ENCODE measurements around the gene C1orf52.

C1orf52 gene

DNA sequence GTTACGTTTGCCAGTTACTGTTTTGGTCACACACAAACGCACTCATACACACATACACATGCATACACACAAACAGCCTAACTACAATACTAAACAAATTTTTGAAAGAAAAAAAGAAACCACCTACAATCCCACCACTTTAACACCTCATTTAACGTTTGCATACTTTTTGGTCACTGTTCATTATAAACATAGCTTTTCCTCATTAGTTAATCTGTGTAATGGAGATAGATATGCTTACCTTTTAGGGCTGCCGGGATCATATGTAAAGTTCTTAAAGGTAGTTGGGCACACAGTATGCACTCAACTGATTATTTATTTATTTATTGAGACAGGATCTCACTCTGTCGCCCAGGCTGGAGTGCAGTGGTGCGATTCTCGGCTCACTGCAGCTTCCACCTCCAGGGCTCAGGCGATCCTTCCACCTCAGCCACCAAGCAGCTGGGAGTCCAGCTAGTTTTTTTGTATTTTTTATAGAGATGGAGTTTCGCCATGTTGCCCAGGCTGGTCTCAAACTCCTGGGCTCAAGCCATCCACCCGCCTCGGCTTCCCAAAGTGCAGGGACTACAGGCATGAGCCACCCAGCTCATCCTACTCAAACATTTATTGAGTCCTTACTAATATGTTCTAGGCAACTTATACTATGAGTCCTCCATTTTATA, 17.6 kb upstream of the C1orf52 start:
- Histone ChIP-seq H3K9ac (ENCODE audit: low read length in 2 of 2) (peak overlapping the region; percentile 78 to 95), H3K27me3 (ENCODE audit: control insufficient read depth in 1 of 2, insufficient read depth in 2 of 2, low read length in 2 of 2) (no peaks in the 10 kb centered on the region), H3K36me3 (ENCODE audit: control insufficient read depth in 2 of 2, insufficient read depth in 2 of 2, low read length in 2 of 2) (no peaks in the 10 kb centered on the region), H3K4me3 (ENCODE audit: low read length in 2 of 2) (peak overlapping the region; percentile 61 to 97), H3K9me3 (ENCODE audit: control insufficient read depth in 2 of 2, low read length in 2 of 2) (no peaks in the 10 kb centered on the region), H3K4me1 (ENCODE audit: control insufficient read depth, insufficient read depth, low read length) (peaks cover 16% of the 10 kb centered on the region), H3K27ac (ENCODE audit: low read length) (peak overlapping the region; percentile 84)

DNA sequence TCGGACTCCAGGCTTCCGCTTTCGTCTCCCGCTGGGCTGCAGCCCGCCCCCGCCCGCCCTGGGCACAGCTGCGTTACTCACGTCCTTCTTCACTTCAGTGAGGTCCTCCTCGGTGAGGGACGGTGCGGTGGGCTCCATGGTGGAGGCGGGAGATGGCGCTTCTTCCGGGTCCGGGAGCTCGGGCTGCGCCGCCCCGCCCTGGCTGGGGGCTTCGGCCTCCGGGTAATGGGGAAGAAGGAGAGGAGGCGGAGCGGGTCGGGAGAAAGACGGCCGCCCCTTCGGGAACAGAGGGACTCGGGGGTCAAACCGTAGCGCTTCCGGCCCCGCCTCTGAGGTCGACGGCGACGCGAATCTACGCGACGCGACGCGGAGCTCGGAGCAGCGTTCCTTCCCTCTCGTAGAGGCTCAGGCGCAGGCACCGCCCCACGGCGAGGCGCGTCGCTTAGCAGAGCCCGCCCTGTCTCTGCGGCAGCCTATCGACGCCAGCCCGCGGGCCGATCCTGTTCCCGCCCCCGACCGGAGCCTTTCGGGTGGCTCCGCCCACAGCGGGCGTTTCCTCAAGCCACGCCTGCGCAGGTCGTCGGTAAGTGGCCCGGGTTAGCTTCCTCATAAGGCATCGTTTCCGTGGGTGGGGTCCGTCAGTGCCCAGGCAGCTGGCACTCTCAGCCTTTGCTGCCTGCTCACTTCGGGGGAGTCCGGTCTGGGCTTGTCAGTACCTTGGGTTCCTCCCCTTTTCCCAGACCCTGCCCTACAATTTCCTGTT, 16.9 kb upstream of the C1orf52 start, which contains the start of gene BCL10:
BCL10 (minus strand) TSS at position 418 of the 763 bp plus-strand sequence; CDS start at position 138, 280 bp downstream.
- Histone ChIP-seq H3K4me1 (ENCODE audit: control insufficient read depth, insufficient read depth, low read length) (peaks cover 16% of the 10 kb centered on the region), H3K9ac (ENCODE audit: low read length in 2 of 2) (peak within 1 kb of the TSS; percentile 95 to 97), H3K4me3 (ENCODE audit: low read length in 2 of 2) (peak within 1 kb of the TSS; percentile 97 to 100), H3K27ac (ENCODE audit: low read length) (peak within 1 kb of the TSS; percentile 84), H3K36me3 (ENCODE audit: control insufficient read depth in 2 of 2, insufficient read depth in 2 of 2, low read length in 2 of 2) (peaks cover 0 to 1% of the 10 kb centered on the region in 2 donors), H3K27me3 (ENCODE audit: control insufficient read depth in 1 of 2, insufficient read depth in 2 of 2, low read length in 2 of 2) (no peaks in the 10 kb centered on the region), H3K9me3 (ENCODE audit: control insufficient read depth in 2 of 2, low read length in 2 of 2) (no peaks in the 10 kb centered on the region)

DNA sequence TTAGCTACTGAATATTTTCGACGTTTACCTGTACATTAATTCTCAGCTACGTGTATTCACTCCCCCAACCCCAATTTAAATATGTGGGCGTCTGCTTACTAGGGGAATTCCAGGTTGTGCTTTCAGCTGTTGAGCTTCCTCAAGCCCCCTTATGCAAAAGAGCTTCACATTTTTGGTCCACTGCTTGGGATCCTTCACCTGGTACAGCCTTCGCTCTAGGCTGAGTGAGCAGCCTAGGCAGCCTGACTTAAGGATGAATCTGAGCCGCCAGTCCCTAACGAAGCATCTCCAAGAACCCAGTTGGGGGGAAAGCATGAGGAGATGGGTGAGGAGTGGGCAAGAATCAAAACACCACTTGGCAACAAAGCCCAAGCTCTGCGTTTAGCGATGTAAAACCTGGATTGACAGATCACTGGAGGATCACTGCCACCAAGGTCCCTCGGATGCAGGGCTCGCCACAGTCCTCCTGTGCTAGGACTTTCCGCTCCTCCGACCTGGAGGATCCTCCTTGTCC, 16.3 kb upstream of the C1orf52 start:
- Histone ChIP-seq H3K9ac (ENCODE audit: low read length in 2 of 2) (peak overlapping the region; percentile 95 to 97), H3K27me3 (ENCODE audit: control insufficient read depth in 1 of 2, insufficient read depth in 2 of 2, low read length in 2 of 2) (no peaks in the 10 kb centered on the region), H3K4me3 (ENCODE audit: low read length in 2 of 2) (peak overlapping the region; percentile 97 to 100), H3K36me3 (ENCODE audit: control insufficient read depth in 2 of 2, insufficient read depth in 2 of 2, low read length in 2 of 2) (peaks cover 2 to 4% of the 10 kb centered on the region in 2 donors), H3K4me1 (ENCODE audit: control insufficient read depth, insufficient read depth, low read length) (peaks cover 16% of the 10 kb centered on the region), H3K9me3 (ENCODE audit: control insufficient read depth in 2 of 2, low read length in 2 of 2) (no peaks in the 10 kb centered on the region), H3K27ac (ENCODE audit: low read length) (peak overlapping the region; percentile 84)

DNA sequence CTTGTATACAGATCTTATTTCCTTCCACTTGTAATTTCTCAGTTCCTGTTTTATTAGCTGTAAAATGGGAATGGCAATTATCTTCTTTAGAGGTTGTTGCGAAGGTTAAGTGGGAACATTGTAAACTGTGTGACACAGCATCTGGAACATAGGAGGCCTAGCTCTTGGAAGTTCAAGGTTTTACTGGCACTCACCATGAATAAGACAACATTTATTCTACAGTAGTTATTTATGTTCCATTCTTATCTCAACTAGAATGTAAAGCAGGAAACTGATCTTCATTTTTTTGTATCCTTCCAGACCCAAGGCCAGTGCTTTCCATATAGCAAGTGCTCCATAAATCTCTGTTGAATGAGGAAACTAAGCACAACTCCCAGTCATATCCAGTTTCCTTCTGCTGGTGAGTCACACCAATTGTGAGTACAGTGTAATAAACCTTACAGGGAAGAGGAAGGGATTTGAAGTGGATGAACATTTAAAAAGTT, 15.5 kb upstream of the C1orf52 start:
- Histone ChIP-seq H3K36me3 (ENCODE audit: control insufficient read depth in 2 of 2, insufficient read depth in 2 of 2, low read length in 2 of 2) (peaks cover 5 to 6% of the 10 kb centered on the region in 2 donors), H3K4me3 (ENCODE audit: low read length in 2 of 2) (peak overlapping the region; percentile 97 to 100), H3K9ac (ENCODE audit: low read length in 2 of 2) (peak overlapping the region in 1 of 2 donors; percentile 95), H3K27me3 (ENCODE audit: control insufficient read depth in 1 of 2, insufficient read depth in 2 of 2, low read length in 2 of 2) (no peaks in the 10 kb centered on the region), H3K27ac (ENCODE audit: low read length) (no peak overlapping the region), H3K9me3 (ENCODE audit: control insufficient read depth in 2 of 2, low read length in 2 of 2) (no peaks in the 10 kb centered on the region), H3K4me1 (ENCODE audit: control insufficient read depth, insufficient read depth, low read length) (peaks cover 16% of the 10 kb centered on the region)

DNA sequence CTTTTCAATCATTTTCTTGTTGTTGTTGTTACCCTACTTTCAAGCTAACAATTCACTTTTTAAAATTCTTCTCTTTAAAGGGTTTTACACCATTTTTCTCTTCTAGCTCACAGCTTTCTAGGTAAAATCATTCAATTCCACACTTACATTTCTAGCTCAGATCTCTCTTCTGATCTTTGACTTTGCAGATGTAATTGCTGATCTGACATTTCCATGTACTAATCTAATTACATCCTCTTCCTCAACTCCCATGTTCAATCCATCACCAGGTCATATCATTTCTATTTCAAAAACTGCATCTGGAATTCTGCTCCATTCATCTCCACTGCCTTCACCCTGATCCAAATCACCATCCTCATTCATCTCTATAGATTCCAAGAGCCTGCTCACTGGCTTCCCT, 13.9 kb upstream of the C1orf52 start:
- Histone ChIP-seq H3K36me3 (ENCODE audit: control insufficient read depth in 2 of 2, insufficient read depth in 2 of 2, low read length in 2 of 2) (peaks cover 15 to 19% of the 10 kb centered on the region in 2 donors), H3K27ac (ENCODE audit: low read length) (no peak overlapping the region), H3K9me3 (ENCODE audit: control insufficient read depth in 2 of 2, low read length in 2 of 2) (no peaks in the 10 kb centered on the region), H3K4me3 (ENCODE audit: low read length in 2 of 2) (no peak overlapping the region), H3K4me1 (ENCODE audit: control insufficient read depth, insufficient read depth, low read length) (peaks cover 11% of the 10 kb centered on the region), H3K9ac (ENCODE audit: low read length in 2 of 2) (no peak overlapping the region), H3K27me3 (ENCODE audit: control insufficient read depth in 1 of 2, insufficient read depth in 2 of 2, low read length in 2 of 2) (no peaks in the 10 kb centered on the region)

DNA sequence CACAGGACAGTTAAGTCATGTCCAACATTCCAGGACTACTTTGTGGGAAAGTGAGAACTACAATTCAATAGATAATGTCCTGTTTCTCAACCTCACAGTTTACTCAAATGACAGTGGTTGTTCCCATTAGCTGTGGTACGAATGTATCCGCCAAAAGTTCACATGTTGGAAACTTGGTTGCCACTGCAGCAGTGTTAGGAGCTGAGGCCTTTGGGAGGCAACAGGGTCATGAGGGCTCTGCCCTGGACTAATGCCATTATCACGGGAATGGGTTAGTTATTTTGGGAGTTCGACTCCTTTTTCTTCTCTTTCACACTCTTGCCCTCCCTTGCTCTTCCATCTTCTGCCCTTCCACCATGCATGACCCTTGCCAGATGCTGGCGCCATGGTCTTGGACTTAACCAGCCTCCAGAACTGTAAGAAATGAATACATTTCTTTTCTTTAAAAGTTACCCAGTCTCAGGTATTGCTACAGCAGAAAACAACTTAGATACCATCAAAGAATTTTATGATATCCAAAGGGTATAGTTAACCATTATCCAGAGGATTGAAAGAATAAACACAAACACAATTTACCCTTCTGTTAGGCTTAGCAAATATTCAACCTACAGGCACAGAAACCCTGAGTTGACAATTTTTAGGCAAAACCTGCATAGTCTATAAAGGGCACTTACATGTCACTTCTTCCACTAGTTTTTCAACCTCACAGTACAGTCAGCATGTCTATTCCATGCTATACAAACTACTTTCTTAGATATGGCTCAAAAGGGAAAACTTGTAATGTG, 9.5 kb upstream of the C1orf52 start:
- H3K4me1 ChIP-seq (ENCODE audit: control insufficient read depth, insufficient read depth, low read length): no peaks in the 10 kb centered on the region
- H3K9me3 ChIP-seq (ENCODE audit: control insufficient read depth in 2 of 2, low read length in 2 of 2): no peaks in the 10 kb centered on the region
- H3K27ac ChIP-seq (ENCODE audit: low read length): no peak overlapping the region
- no peak overlapping the region for H3K9ac ChIP-seq (ENCODE audit: low read length in 2 of 2)
- H3K27me3 ChIP-seq (ENCODE audit: control insufficient read depth in 1 of 2, insufficient read depth in 2 of 2, low read length in 2 of 2): no peaks in the 10 kb centered on the region
- H3K36me3 ChIP-seq (ENCODE audit: control insufficient read depth in 2 of 2, insufficient read depth in 2 of 2, low read length in 2 of 2): peaks cover 19 to 24% of the 10 kb centered on the region in 2 donors
- H3K4me3 ChIP-seq (ENCODE audit: low read length in 2 of 2): no peak overlapping the region

DNA sequence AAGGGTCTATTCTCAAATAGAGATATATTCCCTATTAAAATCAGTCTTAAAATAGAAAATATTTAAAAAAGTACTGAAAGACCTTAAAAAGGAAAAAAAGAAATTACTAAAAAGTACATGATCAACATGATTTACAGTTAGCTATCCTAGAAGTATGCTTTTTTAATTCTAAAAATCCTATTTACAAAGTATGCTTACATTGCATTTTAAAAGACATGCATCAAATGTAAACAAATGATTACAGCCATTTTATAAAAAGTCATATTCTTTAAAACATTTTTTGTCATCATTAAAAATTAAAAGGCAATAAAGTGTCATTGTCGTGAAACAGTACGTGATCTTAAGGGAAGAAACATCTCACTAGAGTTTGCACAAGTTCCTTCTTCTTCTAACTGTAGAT, 7.9 kb upstream of the C1orf52 start:
- no peak overlapping the region for H3K9ac ChIP-seq (ENCODE audit: low read length in 2 of 2)
- no peaks in the 10 kb centered on the region for H3K27me3 ChIP-seq (ENCODE audit: control insufficient read depth in 1 of 2, insufficient read depth in 2 of 2, low read length in 2 of 2)
- H3K27ac ChIP-seq (ENCODE audit: low read length): no peak overlapping the region
- peaks cover 19 to 24% of the 10 kb centered on the region in 2 donors for H3K36me3 ChIP-seq (ENCODE audit: control insufficient read depth in 2 of 2, insufficient read depth in 2 of 2, low read length in 2 of 2)
- no peak overlapping the region for H3K4me3 ChIP-seq (ENCODE audit: low read length in 2 of 2)
- no peaks in the 10 kb centered on the region for H3K4me1 ChIP-seq (ENCODE audit: control insufficient read depth, insufficient read depth, low read length)
- no peaks in the 10 kb centered on the region for H3K9me3 ChIP-seq (ENCODE audit: control insufficient read depth in 2 of 2, low read length in 2 of 2)

DNA sequence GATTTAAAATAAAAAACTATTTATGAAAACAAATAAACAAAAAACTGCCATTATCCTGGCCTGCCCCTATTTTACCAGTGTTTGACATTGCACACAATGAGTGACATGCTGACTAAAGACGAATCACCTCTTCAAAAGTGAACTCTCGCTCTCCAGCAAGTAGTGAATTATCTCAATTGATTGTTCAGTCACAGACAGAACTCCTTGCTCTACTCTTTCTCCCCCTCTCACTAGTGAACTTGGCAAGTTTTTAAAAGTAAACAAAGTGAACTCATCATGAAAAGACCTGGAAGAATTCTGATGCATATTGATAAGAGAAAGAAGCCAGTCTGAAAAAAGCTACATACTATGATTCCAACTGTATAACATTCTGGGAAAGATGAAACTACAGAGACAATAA, 4.7 kb upstream of the C1orf52 start:
- no peak overlapping the region for H3K4me3 ChIP-seq (ENCODE audit: low read length in 2 of 2)
- peaks cover 4% of the 10 kb centered on the region for H3K4me1 ChIP-seq (ENCODE audit: control insufficient read depth, insufficient read depth, low read length)
- H3K9ac ChIP-seq (ENCODE audit: low read length in 2 of 2): no peak overlapping the region
- H3K27me3 ChIP-seq (ENCODE audit: control insufficient read depth in 1 of 2, insufficient read depth in 2 of 2, low read length in 2 of 2): no peaks in the 10 kb centered on the region
- H3K36me3 ChIP-seq (ENCODE audit: control insufficient read depth in 2 of 2, insufficient read depth in 2 of 2, low read length in 2 of 2): peaks cover 9 to 10% of the 10 kb centered on the region in 2 donors
- no peak overlapping the region for H3K27ac ChIP-seq (ENCODE audit: low read length)
- no peaks in the 10 kb centered on the region for H3K9me3 ChIP-seq (ENCODE audit: control insufficient read depth in 2 of 2, low read length in 2 of 2)

DNA sequence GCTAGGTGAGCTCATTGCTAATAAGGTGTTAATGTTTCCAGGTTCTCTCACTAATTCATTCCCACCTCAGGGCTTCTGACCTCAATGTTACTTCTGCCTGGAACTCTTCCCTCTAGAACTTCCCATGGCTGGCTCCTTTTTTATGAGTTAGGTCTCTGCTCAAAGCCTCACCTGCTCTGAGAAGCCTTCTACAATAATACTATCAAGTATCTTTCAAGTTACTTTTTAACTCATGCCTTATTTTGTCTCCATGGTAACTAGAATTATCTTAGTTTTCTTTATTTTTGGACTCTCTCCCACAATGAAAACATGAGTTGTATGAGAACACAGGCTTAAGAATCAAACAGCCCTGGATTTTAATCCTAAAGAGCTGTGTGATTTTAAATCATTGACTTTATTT, 3.5 kb upstream of the C1orf52 start:
- H3K9ac ChIP-seq (ENCODE audit: low read length in 2 of 2): no peak overlapping the region
- H3K27ac ChIP-seq (ENCODE audit: low read length): no peak overlapping the region
- H3K9me3 ChIP-seq (ENCODE audit: control insufficient read depth in 2 of 2, low read length in 2 of 2): no peaks in the 10 kb centered on the region
- peaks cover 4 to 5% of the 10 kb centered on the region in 2 donors for H3K36me3 ChIP-seq (ENCODE audit: control insufficient read depth in 2 of 2, insufficient read depth in 2 of 2, low read length in 2 of 2)
- no peak overlapping the region for H3K4me3 ChIP-seq (ENCODE audit: low read length in 2 of 2)
- H3K27me3 ChIP-seq (ENCODE audit: control insufficient read depth in 1 of 2, insufficient read depth in 2 of 2, low read length in 2 of 2): no peaks in the 10 kb centered on the region
- peaks cover 13% of the 10 kb centered on the region for H3K4me1 ChIP-seq (ENCODE audit: control insufficient read depth, insufficient read depth, low read length)

DNA sequence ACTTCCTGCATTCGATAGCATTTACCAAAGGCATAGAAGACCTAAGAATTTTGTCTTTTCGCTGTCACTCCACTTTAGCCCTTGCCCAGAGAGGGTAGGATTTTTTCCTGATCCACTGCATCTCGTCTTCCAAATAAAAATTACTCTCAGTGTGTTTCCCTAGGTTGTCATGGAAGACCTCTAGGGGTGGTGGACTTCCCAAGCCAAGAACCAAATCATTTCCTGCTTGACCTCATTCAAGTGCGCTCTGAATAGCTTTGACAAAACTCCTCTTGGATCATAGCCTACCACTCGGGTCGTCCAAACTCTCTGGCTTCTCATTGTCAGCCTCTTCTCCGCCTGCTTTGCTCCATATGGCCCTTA, 431 bp upstream of the C1orf52 start:
- H3K9me3 ChIP-seq (ENCODE audit: control insufficient read depth in 2 of 2, low read length in 2 of 2): no peaks in the 10 kb centered on the region
- peaks cover 13% of the 10 kb centered on the region for H3K4me1 ChIP-seq (ENCODE audit: control insufficient read depth, insufficient read depth, low read length)
- peak overlapping the region; percentile 56 for H3K27ac ChIP-seq (ENCODE audit: low read length)
- H3K9ac ChIP-seq (ENCODE audit: low read length in 2 of 2): peak overlapping the region; percentile 51 to 79
- peak overlapping the region; percentile 82 to 95 for H3K4me3 ChIP-seq (ENCODE audit: low read length in 2 of 2)
- no peaks in the 10 kb centered on the region for H3K27me3 ChIP-seq (ENCODE audit: control insufficient read depth in 1 of 2, insufficient read depth in 2 of 2, low read length in 2 of 2)
- peaks cover 0 to 8% of the 10 kb centered on the region in 2 donors for H3K36me3 ChIP-seq (ENCODE audit: control insufficient read depth in 2 of 2, insufficient read depth in 2 of 2, low read length in 2 of 2)

Measured in stomach smooth muscle (tissue), 2 donors.